ENCODE data around the gene SARS1.

SARS1 gene

DNA sequence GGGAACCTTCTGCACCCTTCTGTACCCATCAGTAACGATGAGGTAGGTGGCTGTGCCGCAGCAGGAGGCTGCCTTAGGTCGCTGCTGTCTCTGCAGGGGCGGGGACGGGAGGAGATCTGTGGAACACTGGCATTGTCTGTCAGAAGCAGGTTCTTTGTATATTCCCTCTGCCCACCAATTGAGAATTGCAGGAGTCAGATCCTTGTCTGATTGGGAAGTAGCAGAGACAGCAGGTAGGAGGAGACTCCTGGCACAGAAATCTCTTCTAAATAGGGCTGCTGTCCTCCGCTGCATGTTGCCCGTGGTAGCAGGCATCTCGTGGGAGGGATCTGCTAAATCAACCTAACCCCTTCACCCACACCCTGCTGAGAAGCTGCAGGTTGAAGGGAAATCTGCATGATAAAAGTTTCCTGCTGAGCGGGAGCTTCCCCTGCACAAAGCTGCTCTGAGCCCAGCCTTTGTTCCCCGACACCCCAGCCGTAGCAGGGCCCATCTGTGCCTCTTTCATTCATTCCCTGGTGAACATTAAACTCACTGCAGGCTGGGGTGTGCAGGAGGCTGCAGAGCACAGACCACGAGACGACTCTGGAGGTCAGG, 15.9 kb downstream of the SARS1 start:
- DNase-seq: no peak

DNA sequence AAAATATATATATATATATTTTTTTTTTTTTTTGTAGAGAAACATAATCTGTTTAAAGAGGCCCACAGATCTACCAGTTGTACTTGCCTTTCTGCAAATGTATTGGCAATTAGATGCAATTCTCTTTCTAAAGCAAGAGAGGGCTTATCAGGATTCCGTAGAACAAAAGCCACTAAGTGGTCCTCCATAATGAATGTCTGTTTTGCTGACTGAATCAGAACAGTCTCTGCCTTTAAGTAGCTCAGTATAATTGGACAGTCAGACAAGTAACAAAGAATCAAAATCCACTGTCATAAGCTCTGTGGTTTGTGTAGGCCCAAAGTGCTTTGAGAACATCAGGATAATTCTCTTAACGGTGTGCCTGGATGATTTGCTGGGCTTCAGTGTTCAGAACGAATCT, 17.3 kb downstream of the SARS1 start:
- no peak for DNase-seq

DNA sequence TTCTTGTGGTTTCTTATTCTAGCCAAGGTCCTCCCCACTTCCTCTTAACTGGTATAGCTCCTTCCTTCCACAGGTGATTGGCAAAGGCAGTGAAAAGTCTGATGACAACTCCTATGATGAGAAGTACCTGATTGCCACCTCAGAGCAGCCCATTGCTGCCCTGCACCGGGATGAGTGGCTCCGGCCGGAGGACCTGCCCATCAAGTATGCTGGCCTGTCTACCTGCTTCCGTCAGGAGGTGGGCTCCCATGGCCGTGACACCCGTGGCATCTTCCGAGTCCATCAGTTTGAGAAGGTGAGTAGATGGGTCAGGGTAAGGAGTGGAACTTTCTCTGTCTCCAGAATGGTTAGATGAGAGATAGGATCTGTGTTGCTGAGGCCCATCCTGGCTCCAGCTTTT, 21.4 kb downstream of the SARS1 start:
- no peak for DNase-seq

DNA sequence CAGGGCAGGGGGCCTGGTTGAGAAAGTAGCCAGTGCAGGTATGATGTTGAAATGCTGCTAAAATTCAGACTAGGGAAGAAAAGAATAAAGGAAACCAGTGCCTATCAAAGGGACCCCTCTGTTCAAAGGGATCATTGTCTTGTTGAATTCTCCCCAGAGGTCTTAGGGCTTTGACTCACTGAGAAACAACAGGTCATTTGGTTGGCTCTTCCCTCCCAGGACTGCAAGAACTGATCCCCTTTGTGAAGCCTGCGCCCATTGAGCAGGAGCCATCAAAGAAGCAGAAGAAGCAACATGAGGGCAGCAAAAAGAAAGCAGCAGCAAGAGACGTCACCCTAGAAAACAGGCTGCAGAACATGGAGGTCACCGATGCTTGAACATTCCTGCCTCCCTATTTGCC, 23.8 kb downstream of the SARS1 start:
- DNase-seq: no peak

DNA sequence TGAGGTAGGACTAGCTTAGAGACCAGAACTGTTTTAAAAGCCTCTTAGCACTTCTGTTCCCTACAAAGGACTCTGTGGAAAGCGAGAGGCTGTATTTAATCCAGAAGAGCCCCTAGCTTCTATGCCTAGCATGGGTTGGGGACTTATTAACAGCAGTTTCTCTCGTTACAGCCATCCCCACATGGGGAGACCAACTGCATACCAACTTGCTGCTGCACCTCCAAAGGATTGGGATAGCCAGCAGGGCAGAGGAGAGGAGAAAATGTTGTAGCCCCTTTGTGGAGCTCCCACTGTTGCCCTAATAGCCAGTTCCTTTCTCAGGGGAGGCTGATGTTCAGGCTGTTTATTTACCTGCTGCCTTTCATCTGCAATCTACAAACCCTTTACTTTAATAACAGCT, 24.7 kb downstream of the SARS1 start:
- no peak for DNase-seq

DNA sequence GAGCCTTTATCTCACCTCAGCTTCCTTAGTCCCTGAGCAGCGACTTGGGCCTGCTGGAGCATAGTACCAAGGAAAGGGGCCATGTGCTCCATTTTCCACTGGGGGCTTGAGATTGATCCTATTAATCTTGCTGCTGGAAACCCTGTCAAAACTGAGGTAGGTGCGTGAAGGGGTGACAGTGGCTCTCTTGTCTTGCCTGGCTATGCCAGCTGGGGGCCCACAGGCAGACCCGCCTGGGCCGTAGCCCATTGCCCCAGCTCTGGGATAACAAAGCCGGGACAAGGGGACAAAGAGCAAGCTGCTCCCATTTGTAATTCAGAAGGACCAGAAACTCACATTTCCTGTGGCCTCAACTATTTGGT, 25.3 kb downstream of the SARS1 start:
- DNase-seq: no peak

DNA sequence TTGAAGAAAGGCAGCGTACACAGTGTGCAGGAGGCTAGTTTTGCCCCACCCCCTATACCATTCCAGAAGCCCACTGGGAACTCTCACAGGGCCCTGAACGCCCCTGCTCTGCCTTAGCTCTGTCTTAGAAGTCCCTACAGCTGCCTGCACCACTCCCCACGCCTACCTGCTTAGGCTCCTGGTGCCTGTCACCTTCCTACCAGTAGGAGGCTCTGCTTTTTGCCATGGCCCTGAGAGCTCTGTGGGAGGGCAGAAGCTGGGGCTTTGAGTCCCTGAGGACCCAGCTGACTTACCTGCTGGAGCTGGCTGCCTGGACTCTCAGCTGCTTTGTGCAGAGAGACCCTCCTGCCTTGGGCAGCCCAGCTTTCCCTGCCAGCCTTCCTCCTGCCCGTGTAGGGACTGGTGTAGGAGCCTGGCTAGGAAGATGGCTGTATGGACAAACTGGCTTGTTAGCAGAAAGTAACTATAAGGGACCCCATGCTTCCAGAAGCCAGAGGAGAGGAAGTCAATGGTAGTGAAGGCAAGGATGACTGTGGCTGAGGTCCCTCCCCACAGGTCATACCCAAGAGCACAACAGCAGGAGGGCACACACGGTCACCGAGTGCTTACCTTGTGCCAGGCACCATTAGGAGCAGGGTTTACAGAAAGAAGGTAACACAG, 25.8 kb downstream of the SARS1 start:
- DNase-seq: no peak

DNA sequence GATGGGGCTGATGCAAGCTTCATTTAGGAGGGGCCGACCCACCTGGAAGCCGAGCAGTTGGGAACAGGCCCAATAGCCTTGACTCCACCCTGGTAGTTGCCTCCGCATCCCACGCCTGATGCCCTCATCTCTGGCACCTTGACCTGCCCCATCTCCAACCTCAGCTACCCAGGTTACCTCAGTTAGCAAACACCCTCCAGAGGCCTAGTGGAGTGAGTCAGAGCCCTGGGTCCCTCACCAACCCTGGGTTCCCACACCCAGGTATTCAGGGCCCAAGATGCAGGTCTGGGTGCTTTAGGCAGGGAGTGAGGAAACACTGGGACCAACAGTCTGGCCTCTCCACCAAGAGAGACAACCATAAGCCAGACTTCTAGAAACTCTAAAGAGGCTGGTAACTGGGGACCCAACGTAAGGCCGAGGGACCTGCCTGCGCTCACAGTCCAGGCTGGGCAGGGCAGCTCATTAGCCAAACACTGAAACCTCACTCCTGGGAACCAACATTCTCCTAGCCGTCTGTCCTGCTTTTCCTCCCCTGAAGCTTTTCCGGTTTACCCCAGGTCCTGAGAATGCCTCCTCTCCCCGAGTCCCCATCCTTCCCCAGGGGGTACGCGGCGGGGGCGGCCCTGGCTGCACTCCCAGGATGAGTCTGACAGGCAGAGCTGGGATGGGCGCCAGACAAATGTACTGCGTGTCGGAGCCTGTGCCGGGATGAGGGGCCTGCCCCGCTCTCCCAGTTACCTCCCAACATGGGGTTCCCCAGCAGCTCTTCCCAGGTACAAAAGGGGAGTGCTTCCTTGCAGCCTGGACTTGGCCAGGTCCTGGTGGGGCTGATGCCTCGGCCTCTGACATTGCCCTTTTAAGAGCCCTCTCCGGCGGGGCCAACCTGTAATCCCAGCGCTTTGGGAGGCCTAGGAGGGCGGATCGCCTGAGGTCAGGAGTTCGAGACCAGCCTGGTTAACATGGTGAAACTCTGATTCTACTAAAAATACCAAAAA, 26.7 kb downstream of the SARS1 start:
- peak; percentile 81 for DNase-seq

DNA sequence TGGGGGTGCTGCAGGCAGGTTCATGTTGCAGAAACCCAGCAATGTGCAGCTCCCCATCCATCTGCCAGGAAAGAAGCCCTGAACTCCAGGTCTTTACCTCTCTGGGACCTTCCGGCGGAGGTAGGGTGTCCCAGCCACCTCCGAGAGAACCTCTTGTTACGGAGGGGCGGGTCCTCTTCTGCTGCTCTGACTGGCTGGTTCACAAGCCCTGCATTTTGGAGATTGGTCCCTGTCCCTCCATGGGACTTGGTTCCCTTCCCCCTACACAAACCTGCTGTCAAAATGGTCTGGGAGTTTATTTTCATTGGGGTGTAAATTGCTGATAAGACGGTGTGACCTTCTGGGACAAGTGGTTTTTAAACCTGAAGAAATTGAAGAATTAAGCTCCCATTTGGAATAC, 27.6 kb downstream of the SARS1 start:
- no peak for DNase-seq

DNA sequence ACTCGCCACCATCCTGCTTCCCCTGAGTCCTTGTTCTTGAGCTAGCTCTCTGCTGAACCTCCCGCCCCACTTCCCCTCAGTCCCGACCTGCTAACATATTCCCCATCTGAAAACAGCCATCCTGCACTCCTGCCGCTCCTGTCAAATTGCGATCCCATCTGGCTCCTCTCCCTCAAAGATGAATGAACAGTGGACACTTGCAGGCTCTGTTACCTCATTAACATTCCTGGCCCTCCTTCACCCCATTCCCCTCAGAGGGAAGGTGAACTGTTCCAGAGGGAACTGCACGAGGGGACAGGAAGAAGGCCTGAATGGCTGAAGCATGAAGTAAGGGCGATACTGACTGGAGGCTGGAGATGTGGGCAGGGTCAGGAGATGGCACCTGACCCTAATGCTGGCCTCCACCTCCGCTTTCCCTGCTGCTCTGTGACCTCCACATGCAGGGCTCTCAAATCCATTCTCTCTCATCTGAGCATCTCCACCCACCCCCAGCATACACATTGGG, 28.2 kb downstream of the SARS1 start:
- DNase-seq: no peak

DNA sequence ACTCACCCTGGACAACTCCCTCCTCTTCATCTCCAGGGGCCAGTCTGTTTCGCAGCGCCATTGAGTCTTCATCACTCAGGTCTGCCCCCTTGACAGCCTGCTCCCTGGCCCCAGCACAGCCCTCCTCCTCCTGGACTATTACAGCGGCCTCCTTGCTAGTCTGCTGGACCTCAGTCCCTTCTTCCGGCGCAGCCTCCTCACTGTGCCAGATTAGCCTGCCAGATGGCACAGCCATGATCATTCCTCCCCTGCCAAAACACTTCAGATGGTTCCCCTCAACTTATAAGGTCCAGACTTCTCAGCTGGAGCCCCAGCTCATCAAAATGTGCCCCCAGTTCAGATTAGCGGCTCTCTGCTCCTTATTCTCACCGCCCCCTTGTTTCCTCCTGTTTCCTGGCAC, 28.7 kb downstream of the SARS1 start:
- DNase-seq: no peak

DNA sequence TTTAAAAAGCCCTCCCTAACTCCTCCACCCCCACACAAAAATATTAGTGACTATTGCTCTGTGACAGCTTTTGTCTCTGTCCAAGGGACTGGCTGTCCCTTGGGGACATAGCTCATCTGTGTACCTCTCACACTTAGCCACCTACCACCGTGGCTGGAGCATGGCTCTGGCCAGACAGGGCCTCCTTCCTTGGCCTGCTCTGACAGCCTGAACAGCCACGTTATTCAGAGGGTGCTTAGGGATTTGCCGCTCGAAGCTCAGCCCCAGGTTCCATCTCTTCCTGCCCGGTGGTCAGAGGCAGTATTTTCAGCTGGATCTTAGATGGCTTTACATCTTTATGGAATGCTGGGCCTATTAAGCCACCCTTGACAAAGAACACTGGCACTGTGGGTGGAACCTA, 29.5 kb downstream of the SARS1 start:
- no peak for DNase-seq

DNA sequence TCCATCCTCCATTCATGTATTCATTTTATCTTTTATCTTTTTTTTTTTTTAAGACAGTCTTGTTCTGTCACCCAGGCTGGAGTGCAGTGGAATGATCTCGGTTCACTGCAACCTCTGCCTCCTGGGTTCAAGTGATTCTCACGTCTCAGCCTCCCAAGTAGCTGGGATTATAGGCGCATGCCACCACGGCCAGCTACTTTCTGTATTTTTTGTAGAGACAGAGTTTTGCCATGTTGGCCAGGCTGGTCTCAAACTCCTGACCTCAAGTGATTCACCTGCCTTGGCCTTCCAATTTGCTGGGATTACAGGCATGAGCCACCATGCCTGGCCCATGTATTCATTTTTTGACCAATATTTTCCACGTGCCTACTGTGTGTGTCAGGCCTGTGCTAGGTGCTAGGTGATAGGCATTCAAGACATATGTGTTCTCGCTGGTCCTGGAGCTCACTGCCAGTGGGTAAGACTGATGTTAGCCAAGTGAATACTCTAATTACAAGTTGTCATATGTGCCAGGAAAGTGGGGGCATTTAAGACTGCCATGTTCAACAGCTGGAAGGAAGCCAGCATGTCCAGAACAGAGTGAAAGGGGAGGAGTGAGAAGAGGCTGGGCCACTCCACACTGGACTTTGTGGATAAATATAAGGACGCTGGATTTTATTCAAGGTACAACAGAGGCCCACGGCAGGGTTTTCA, 30.3 kb downstream of the SARS1 start:
- DNase-seq: no peak

DNA sequence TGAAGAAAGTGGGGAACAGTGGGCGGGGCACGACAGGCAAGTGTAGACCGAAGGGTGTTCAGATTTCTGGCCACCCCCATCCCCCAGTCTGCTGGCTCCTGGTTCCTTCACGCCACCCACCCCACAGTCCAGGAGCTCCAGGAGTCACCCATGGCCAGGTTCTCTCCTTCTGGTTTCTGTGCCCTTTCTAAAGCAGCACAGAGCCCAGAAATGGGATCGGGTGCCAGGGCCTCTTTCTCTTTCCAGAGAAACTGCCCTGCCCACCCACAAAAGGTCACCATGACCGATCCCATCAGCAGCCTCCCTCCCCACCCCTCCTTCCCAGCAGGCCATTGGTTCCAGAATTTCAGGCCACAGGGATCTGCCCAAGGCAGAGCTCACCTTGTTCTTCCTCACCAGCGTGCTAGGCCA, 32.4 kb downstream of the SARS1 start:
- no peak for DNase-seq

DNA sequence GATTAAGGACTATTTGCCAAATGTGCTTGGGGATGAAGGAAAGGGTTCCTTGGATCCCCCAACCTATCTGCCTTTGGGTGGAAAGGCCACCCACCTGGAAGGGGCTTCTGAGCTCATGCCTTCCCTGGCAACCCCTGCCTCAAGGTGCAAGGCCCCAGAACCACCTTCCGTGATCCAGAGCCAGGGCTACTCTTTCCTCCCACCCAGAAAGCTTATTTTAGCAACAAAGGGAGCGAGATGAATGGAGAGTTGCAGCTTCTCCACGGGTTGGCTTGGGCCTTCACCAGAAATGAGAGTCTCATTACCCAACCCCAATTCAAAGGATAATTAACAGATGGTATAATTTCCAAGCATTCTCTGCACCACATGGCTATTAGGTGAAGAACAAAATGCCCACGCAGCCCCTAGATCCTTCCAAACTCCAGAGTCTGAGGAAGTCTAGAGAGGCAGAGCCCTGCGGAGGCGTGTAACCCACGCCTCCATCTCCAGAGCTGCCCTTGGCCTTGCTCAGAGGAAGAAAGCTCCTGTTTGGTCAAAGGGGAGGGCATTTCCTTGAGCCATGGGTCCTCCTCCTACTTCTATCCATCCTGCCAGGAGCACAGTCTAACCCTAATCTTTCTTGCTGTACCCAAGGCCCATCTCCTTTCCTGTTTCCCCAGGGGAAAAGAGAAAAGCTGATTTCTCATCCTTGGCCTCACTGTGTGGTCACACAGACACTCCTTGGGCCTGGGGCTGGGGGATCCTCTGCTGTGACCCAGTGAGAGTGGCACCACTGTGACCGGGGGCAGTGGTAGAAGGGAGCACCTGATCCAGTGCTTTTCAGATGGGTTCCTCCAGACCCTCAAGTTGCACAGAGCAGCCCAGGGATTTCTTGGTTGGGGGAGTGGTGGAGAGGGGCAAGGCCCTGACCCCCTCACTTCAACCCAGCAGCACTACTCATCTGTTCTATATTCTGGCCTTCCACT, 34.0 kb downstream of the SARS1 start:
- no peak for DNase-seq

DNA sequence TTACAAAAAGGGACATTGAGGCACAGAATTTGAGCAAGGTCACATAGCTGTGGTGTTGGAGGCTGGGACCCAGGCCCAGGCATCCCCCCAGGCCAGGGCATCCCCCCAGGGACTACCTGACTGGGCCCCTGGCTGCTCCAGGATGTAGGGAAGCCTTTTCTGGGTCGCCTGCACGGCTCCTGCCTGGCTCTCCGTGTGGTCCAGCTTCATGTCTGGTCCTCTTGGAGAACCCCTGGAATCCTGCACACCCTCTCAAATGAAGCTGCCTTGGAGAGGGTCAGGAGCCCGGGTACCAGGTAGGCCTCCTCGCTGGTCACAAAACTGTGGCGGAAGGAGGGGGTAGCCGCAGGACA, 34.7 kb downstream of the SARS1 start:
- no peak for DNase-seq

DNA sequence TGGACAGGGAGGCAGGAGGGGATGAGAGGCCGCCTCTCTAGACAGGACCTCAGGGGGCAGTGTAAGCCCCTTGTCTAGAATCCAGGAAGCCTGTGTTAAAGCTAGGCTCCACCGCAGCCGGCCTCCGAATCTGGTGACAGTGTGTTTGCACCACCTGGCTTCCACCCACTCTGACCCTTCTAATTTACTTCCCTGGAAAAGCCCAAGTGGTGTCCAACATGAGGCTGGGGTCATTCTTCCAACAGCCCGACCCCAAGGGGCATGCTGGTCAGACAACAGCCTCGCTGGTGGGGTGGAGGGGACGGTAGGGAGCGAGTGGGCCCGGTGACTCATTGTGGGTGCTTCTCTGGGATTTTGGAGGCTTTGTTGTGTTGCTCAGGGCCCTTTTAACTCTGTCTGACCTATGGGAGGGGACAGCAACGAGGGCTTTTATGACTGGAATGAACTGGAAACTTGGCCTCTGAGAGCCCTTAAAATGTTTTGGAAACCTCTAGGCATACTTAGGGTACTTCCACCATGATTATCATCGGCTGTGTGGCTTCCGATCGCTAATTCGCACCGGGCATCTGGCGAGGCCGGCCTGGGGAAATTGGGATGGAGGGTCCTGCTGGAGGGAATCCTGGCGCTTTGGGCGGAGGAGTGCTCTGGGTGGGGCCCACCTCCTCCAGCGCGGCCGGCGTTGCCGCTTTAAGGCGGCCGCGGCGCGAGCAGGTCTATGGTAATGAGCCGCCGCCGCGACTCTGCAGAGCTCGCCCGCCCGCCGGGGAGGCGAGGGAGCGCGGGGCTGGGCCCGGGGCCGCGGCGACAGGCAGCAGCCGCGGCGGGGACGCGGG, 35.3 kb downstream of the SARS1 start, which contains the start of gene CELSR2:
Gene CELSR2, plus strand, starts transcription at position 743 of the 833 bp plus-strand sequence. CDS start 541 bp downstream, outside the sequence.
- no peak for DNase-seq

DNA sequence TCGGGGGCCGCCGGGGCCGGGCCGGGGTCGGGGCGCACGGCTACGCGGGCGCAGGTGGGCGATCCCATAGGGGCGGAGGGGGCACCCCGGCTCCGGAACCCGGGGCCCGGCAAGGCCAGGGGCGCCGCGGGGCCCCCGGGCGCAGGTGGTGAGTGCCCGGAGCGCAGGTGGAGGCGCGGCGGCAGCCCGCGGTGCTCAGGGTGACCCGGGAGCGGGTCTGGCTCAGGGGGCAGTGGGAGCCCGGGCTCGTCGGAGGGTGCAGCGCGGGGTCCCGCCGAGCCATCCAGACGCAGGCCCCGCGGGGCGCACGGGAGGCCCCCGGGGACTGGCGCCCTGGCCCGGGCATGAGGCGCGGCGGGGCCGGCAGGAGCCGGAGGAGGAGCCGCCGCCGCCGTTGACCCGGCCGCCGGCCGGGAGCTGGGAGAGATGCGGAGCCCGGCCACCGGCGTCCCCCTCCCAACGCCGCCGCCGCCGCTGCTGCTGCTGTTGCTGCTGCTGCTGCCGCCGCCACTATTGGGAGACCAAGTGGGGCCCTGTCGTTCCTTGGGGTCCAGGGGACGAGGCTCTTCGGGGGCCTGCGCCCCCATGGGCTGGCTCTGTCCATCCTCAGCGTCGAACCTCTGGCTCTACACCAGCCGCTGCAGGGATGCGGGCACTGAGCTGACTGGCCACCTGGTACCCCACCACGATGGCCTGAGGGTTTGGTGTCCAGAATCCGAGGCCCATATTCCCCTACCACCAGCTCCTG, 36.1 kb downstream of the SARS1 start:
- DNase-seq: no peak

DNA sequence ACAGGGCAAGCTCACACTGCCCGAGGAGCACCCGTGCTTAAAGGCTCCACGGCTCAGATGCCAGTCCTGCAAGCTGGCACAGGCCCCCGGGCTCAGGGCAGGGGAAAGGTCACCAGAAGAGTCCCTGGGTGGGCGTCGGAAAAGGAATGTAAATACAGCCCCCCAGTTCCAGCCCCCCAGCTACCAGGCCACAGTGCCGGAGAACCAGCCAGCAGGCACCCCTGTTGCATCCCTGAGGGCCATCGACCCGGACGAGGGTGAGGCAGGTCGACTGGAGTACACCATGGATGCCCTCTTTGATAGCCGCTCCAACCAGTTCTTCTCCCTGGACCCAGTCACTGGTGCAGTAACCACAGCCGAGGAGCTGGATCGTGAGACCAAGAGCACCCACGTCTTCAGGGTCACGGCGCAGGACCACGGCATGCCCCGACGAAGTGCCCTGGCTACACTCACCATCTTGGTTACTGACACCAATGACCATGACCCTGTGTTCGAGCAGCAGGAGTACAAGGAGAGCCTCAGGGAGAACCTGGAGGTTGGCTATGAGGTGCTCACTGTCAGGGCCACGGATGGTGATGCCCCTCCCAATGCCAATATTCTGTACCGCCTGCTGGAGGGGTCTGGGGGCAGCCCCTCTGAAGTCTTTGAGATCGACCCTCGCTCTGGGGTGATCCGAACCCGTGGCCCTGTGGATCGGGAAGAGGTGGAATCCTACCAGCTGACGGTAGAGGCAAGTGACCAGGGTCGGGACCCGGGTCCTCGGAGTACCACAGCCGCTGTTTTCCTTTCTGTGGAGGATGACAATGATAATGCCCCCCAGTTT, 36.9 kb downstream of the SARS1 start:
- DNase-seq: no peak

Data from left hindlimb (tissue), 1 donor.